ENCODE results near the gene CD46.
A peak's percentile ranks its signal among the peaks of the same experiment; 100 is the strongest.

The CD46 gene

DNA sequence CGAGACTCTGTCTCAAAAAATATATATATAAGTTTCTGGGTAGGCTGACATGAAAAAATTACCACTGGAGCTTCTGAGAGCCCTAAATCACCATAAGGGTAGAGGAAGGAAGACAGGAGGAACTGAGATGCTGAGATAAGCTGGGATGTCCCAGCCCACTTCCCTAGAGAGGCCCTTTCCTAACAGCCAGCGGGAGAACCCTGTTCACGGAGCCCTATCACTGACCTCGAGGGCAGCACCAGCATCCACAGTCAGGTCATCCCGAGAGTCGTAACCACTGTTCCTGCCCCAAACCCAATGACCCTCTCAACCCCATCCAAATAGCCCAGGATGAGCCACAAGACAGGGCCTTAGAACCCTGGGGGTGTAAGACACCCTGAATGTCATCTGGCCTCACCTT, 81.5 kb downstream of the CD46 start:
- no peak for DNase-seq (ENCODE audit: low read depth)
- H3K4me3 ChIP-seq (ENCODE audit: low read depth, low read length) = no peak overlapping the region
- TF ChIP-seq CTCF (conservative IDR thresholded peaks at IDR 0.05; ENCODE audit: low read depth, low read length) = no peak

DNA sequence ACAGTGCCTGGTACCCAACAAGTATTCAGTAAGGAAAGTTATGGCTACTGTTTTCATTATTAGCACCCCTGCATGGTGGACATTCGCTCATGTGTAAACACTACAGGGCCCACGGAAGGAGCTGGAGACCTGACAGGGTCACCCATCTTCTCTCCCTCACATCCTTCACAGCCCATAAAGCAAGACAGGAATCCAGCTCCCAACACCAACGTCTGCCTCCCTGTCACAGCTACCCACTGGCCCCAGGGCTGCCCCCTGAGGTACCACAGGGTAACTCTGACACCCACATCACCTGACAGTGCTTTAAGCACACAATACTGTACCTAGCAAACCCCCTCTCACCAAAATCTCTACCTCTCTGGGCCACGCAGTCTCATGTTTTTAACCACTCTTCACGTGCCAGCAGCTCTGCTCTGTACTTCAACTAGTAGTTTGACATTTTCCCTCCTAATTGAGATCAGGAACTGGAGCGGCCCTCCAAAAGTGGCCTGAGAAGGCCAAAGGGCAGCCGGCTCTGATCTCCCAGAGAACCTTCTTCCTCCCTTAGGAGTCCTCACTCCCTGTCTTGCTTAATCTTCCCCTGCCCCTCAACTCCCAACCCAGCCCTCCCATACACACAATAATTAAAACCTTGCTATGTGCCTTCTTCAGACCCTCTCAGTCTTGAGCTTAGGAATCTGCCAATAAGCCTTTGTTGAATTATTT, 82.3 kb downstream of the CD46 start:
- no peak for TF ChIP-seq CTCF (conservative IDR thresholded peaks at IDR 0.05; ENCODE audit: low read depth, low read length)
- H3K4me3 ChIP-seq (ENCODE audit: low read depth, low read length) = no peak overlapping the region
- DNase-seq (ENCODE audit: low read depth) = no peak

DNA sequence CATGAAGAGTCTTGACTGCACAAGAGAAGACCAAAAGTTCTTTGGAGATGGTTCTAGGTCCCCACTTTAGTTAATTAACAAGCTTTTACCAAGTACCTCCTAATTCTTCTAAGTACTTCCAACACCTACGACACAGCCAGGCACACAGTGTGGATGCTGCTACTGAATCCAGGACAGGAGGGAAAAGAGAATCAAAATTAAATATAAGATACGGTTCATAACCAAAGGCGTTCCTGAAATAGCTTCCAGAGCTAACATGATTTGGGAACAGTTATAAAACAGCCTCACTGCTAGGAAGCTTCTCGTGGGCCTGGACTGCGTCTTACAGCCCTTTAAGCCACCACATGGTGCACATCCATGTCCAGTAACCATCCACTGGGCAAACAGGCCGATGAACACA, 84.1 kb downstream of the CD46 start:
- no peak overlapping the region for H3K4me3 ChIP-seq (ENCODE audit: low read depth, low read length)
- DNase-seq (ENCODE audit: low read depth) = no peak
- no peak for TF ChIP-seq CTCF (conservative IDR thresholded peaks at IDR 0.05; ENCODE audit: low read depth, low read length)

- H3K4me3 ChIP-seq (ENCODE audit: low read depth, low read length) = no peak overlapping the region
- no peak for TF ChIP-seq CTCF (conservative IDR thresholded peaks at IDR 0.05; ENCODE audit: low read depth, low read length)
- DNase-seq (ENCODE audit: low read depth) = no peak
Measured at GRCh38 chr1:207836591-207837347, 84.9 kb downstream of the CD46 start.

- no peak overlapping the region for H3K4me3 ChIP-seq (ENCODE audit: low read depth, low read length)
- no peak for TF ChIP-seq CTCF (conservative IDR thresholded peaks at IDR 0.05; ENCODE audit: low read depth, low read length)
- no peak for DNase-seq (ENCODE audit: low read depth)
Measured at GRCh38 chr1:207837673-207838072, 85.8 kb downstream of the CD46 start.

DNA sequence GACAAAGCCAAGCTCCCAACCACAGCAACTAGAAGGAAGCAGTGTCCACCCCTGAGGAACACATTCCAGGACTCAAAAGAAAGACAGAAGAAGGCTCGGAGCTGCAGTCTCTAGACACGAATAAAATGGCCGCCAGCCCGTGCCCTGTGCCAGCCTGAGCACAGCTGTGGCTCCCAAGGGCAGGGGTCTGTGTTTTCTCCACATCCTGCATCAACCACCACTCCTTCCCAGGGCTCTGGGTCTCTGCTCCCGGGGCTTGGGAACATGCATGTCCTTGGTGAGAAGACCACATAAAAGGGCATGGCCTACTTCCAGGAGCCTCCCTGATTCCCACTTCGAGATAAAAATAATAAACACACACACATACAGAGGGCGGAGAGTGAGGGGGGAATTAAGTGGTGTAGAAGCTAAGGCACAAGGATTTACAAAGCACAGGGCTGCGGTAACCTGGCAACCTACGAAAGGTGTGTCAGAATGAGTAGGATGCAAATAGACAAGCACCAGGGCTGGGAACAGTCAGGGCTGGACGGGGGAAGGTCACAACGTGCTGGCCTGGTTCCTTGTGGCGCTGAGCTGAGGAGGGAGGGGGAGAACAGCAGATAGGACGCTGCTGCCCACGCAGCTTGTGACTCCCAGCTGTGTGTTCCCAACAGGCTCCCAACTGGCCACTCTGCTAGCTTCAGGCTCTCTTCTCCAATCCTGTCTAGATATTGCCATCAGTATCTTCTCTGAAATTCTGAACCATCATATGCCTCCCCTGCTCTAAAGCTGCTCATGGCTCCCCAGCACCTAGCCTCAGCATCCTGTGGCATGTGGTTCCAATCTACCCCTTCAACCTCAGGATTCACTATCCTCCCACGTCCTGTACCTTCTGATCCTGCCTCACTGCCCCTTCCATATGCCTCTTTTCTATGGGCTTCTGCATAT, 86.6 kb downstream of the CD46 start:
- no peak for TF ChIP-seq CTCF (conservative IDR thresholded peaks at IDR 0.05; ENCODE audit: low read depth, low read length)
- no peak overlapping the region for H3K4me3 ChIP-seq (ENCODE audit: low read depth, low read length)
- peak; percentile 23 for DNase-seq (ENCODE audit: low read depth)
